ENCODE results near the gene TMEM240.
A peak's percentile ranks its signal among the peaks of the same experiment; 100 is the strongest.
"Not testable (repeated sequence)": the region's sequence is repeated elsewhere in the genome, so short reads cannot be mapped to it uniquely, and the experiment has no call there.

TMEM240 gene

GRCh38 chr1:1557688-1558087 is 17.3 kb upstream of the TMEM240 start:
- not testable (repeated sequence) for DNase-seq (ENCODE audit: low spot score)

- DNase-seq (ENCODE audit: low spot score): not testable (repeated sequence)
These were observed 16.5 kb upstream of the TMEM240 start for GRCh38 chr1:1556961-1557360.

DNA sequence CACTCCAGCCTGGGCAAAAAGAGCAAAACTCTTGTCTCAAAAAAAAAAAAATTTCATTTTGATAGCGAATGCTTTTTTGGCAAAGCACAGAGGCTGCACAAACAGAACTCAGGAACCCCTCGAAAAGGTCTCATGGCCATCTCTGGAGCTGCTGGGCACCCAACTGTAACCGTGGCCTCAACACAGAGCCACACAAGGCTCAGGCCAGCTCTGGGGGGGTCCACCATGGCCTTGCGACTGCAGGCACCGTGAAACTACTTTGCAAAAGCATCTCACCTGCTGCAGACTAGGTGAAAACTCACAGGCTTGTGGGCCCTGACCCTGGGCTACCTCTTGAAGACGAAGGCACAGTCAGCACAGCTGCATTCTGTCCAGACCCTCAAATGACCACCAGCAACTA is 16.1 kb upstream of the TMEM240 start:
- no peak for DNase-seq (ENCODE audit: low spot score)

DNA sequence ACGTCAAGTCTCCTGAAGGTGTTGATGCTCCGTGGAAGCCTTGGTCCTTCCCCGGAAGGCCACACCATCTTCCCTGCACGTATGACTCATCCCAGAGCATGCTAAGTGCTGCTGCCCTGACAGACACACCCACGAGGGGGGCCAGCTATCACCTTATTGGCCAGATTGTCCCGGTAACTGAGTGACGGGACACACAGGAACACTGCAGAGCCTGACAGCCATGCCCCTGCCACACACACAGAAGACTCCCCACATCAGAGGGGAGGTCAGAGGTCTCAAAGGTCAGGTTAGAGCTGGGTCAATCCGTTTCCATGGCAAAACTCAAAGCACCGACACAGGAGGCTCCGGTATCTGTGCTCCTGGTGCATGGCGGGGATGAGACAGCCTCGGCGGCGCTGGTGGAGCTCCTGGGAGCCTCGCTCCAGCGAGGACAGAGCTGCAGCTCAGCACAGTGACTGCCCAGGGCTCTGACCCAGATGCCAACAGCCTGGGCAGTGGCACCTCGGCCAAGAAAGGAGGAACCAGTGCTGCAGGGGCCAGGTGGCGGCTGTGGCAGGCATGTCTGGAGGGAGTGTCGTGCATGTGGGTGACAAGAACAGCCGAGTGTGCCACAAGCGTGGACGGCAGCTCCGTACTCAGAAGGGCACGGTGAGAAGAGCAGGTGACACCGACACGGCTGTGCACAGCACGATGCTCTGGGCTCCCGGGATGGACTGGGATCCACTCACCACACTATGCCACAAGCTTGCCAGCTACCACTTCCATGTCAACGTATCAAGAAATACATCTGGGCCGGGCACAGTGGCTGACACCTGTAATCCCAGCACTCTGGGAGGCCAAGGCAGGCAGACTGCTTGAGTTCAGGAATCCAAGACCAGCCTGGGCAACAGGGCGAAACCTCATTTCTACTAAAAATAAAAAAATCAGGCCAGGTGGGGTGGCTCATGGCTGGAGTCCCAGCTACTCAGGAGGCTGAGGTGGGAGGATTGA is 14.8 kb upstream of the TMEM240 start:
- DNase-seq (ENCODE audit: low spot score): peak; percentile 68

DNA sequence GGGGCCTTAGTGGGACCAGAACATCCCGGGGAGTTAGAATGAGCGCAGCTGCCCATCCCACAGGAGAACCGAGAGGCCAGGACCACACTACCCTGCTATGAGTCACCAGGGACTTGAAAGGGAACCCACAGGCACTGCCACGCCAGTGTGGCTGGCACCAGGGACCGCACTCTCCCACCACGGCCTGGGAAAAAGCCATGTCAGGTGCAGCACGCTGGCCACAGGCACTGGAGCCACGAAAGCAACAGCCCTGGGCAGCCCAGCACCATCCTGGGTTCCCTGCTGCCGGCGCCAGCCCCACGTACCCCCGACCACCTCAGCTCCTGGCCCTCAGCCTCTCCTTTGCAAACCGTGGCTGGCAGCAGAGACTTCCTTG is 14.1 kb upstream of the TMEM240 start:
- no peak for DNase-seq (ENCODE audit: low spot score)

DNA sequence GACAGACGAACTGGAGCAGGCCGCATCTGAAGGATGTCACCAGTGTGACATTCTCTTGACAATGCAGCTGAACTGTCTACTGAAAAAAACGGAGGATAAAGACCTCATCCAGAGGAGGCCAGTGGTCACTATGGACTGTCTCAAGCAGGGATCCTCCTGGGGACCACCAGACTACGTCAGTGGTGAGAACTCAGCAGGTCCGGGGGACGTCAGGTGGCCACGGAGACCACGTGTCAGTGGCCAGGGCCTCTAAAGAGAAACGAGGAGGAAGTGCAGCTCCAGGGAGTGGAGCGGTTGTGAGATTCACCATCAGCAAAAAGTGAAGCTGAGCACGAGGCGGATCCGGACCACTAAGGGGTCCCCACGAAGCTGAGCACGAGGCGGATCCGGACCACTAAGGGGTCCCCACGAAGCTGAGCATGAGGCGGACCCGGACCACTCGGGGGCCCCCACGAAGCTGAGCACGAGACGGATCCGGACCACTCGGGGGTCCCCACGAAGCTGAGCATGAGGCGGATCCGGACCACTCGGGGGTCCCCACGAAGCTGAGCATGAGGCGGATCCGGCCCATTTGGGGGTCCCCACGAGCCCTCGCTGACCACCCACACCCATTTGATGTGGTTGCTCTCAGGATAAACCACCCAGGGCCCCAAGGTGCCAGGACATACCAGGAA is 13.5 kb upstream of the TMEM240 start:
- no peak for DNase-seq (ENCODE audit: low spot score)

DNA sequence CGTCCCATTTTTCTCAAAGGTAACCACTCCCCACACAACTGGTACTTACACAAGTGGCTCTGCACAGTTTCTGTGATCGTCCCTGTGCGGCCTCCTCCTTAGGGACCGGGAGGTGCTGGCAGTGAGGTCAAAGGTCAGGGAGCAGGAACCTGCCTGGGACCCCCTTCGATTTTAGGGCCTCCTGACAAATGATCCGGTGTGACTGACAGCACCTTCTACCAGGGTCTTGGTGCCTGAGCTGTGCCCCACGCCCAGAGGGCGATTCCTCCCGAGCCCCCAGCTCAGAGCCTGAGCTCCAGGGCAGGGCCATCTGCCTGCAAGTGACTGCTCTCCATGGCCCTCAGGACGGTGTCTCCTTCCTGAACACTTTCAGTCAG is 11.8 kb upstream of the TMEM240 start:
- no peak for DNase-seq (ENCODE audit: low spot score)

- DNase-seq (ENCODE audit: low spot score): no peak
These were observed 11.3 kb upstream of the TMEM240 start for GRCh38 chr1:1551524-1552262.

DNA sequence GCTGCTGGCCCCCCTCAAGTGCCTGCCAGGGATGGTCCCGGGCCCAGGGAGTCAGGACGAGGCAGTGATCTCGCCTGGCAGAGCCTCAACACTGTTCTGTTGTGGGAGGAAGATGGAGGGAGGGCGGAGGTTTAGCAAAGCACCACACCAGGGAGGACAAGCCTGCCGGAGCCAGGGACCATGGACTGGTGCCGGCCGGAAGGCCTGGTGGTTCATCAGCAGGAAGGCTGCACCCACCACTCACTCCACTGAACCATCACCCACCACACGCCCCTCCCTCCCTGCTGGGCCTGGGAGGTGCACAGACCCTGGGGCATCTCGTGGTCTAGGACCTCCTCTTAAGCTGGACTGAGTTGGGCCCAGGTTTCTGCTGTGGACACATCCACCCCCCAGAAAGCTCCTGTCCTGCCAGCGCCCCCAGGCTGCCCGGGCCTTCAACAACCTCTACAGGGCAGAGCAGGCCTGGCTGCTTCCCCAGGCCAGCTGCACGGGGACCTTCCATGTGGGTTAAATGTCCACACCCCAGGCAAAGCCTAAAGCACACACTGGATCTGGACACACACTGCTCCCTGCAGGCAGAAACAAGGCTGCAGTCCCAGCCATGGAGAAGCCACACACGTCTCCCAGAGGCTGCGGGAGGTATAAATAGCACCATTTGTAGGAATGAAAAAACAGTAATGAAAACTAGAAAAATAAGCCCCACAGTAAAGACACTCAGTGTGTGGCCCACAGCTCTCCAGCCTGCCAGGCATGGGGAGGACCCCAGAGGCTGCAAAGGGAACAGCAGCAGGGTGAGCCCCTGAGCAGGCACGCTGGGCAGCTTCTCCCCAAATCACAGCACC is 10.4 kb upstream of the TMEM240 start:
- no peak for DNase-seq (ENCODE audit: low spot score)

DNA sequence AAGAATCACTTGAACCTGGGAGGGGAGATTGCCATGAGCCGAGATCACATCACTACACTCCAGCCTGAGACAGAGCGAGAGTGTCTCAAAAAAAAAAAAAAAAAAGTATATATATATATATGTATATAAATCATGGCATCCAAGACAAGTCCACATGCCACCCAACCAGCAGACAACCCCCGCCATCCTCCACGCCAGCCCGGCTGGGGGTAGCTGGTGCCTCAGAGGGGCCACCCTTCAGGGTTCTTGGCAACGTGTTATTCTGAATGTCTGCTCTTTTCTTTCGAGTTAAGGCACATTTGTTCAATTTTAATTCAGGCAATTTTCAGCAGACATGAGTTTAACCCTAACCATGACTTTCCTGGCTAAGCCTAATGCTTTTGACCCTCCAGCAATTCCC is 9.7 kb upstream of the TMEM240 start:
- no peak for DNase-seq (ENCODE audit: low spot score)

- no peak for DNase-seq (ENCODE audit: low spot score)
These were observed 8.2 kb upstream of the TMEM240 start for GRCh38 chr1:1548591-1548990.

GRCh38 chr1:1547476-1547875 is 7.1 kb upstream of the TMEM240 start:
- no peak for DNase-seq (ENCODE audit: low spot score)

DNA sequence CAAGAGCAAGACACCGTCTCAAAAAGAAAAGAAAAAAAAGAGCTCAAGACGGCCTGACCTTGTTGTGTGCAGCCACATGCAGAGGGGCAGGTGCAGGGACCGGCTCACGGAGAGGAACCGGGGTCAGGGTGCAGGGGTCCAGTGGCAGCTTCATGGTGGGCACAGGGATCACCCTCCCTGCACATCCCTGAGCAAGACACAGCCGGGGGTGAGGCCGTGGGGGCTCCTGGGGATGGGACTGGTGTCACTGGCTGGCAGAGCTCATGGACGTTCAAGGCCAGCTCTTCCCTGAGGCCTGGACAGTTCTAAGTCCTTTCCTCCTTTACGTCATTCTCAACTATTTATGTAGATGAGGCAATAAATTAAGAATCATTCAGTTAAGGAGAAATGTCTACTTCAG is 6.6 kb upstream of the TMEM240 start:
- DNase-seq (ENCODE audit: low spot score): no peak

DNA sequence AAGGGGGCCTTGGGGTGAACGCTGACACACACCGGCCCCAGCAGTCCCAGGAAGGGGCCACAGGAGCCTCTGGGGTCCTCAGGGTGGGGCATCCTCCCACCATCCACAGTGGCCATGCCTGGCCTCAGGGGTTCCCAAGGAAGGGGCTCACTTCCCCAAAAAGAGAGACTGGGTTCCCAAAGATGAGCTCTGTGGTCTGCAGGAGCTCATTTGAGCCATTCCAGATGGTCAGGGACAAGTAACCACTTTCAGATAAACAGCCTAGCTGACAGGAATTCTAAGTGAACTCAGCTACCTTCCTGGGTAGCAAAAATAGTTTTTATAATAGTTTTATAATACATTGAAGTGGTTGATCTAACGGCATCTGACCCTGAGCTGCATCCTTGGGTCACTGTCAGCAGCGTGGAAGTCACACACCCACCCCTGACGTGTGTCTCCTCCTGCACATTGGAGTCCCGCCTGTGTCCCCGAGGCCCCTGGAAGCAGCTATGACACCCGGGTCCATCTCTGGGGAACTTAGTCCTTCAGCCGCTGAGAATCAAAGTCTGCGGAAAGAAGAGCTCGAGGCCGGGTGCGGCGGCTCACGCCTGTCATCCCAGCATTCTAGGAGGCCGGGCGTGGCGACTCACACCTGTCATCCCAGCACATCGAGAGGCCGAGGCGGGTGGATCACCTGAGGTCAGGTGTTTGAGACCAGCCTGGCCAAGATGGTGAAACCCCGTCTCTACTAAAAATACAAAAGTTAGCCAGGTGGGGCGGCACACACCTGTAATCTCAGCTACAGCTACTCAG is 5.7 kb upstream of the TMEM240 start:
- DNase-seq (ENCODE audit: low spot score): no peak

DNA sequence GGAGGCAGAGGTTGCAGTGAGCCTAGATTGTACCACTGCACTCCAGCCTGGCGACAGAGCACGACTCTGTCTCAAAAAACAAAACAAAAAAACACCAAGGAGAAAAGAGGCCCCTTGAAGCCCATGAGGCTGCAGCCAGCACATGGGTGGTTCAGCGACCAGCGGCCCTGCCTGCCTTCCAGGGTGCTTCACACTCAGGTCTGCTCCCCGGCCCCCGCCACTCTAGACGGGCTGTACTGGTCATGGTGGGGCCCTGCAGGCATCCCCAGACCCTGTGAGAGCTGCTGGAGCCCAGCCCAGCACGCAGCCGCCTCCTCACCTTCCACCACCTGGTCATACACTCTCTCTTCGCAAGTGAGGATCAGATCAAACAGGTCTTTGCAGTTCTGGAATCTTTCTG is 4.1 kb upstream of the TMEM240 start:
- no peak for DNase-seq (ENCODE audit: low spot score)

DNA sequence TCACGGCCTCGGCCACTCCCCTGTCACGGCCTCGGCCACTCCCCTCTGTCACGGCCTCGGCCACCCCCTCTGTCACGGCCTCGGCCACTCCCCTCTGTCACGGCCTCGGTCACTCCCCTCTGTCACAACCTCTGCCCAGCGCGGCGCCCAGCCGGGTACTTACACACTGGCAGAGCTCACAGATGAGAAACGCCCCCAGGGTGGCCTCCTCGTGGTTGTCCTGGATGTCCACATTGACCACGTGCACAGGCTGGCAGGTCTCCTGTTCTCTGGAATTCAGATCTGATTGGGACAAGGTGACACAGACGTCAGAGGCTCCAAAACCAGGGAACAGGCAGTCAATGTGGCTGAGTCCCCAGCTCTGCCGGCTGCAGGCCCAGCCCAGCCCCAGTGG is 3.3 kb upstream of the TMEM240 start:
- DNase-seq (ENCODE audit: low spot score): peak; percentile 20

DNA sequence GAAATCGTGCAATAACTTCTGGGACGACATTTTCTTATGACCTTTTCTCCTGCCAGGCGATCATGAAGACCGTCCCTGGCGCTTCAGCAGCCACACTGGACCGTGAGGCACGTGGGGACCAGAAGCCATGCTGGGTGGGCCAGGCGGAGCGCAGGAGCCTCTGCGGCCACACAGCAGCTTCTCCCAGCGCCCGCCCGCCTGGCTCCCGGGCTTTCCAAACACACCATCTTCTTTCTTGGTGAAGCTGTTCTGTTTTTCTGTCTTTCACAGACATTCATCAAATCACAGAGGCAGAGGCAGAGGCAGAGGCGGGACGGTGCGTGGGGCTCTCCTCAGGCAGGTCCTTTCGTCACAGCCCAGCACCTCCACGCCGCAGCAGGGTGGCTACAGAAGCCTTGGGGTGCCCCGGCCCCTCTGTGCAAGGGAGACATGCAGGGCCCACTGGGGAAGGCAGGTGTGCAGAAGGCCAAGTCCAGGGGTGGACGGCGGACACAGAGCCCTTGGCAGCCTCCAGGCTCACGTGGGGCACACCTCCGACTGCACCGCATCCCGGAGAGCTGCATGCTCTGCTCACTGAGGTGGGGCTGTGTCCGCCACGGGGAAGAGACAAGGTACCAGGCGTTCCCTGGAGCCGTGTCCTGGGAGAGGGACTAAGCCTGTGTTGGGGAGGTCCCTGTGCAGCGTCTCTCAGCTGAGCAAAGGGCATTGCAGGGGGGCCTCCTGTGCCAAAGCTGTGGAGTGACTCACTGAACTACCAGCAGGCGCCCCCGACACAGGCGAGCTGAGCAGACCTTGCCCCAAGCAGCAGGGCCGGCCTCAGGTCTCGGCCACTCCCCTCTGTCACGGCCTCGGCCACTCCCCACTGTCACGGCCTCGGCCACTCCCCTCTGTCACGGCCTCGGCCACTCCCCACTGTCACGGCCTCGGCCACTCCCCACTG is 2.6 kb upstream of the TMEM240 start:
- no peak for DNase-seq (ENCODE audit: low spot score)

DNA sequence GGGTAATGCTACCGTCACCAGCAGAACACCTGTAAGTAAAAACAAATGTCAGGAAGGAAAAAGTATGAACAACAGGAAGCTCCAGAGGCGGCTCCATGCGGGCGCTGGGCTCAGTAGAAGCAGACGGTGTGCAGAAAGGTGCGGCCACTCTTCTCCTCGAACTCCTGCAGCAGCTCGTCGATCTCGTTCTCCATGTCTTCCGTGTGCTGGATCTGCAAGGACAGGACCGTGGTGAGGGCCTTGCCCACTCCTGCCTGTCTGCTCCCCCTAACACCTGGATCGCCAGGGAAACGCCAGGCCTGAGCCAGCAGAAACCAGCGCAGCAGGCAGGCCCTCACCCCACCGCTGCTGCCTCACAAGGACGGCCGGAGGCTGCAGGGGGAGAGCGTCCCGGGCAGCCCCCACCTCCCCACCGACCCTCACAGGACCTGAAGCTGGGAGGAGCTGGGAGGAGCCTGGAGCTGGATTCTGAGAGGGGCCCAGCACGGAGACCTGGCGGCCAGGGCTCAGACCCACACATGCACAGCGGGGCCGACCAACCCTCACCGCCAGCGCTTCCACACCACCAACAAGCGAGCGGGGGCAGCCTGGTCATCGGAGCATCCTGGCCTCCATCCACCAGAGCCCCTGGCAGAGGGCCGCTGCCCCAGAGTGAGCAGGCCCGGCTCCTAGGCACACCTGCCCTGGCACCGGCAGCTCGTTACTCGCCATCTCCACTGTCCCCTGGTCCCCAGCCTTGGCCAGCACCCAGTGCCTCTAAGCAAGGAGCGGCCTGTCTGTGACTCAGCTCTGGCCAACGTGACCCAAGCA is 1.7 kb upstream of the TMEM240 start:
- no peak for DNase-seq (ENCODE audit: low spot score)

All from kidney tubule cell (primary cell).